ENCODE data around the gene MYO15B.

DNA sequence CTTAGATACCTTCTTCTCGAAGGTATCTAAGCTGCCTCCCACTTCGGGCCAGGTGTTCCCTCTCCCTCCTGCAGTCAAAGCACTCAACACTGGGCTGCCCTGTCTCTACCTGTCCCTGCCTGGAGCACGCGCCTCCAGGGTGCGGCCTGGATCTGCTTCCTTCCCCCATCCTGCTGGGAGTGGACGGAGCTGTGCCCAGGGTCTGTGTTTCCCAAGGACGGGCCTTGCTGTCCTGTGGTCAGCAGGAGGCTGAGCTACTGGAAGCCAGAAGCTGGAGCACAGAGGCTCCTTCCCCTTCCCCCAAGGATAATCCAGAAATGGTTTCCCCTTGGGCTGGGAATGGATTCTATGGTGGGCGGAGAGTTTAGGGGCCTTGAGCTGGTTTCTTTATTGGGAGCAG is 45.4 kb upstream of the MYO15B start:
- TF ChIP-seq, protein P1, sequence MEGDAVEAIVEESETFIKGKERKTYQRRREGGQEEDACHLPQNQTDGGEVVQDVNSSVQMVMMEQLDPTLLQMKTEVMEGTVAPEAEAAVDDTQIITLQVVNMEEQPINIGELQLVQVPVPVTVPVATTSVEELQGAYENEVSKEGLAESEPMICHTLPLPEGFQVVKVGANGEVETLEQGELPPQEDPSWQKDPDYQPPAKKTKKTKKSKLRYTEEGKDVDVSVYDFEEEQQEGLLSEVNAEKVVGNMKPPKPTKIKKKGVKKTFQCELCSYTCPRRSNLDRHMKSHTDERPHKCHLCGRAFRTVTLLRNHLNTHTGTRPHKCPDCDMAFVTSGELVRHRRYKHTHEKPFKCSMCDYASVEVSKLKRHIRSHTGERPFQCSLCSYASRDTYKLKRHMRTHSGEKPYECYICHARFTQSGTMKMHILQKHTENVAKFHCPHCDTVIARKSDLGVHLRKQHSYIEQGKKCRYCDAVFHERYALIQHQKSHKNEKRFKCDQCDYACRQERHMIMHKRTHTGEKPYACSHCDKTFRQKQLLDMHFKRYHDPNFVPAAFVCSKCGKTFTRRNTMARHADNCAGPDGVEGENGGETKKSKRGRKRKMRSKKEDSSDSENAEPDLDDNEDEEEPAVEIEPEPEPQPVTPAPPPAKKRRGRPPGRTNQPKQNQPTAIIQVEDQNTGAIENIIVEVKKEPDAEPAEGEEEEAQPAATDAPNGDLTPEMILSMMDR (conservative IDR thresholded peaks at IDR 0.05; ENCODE audit: low read depth, low read length): no peak
- TF ChIP-seq POLR2A (IDR thresholded peaks at IDR 0.05; ENCODE audit: low read depth, low read length) (no peak), RCOR1 (IDR thresholded peaks at IDR 0.05; ENCODE audit: insufficient replicate concordance, low read length) (no peak), CHD1 (IDR thresholded peaks at IDR 0.05; ENCODE audit: low read depth, low read length) (no peak), BHLHE40 (IDR thresholded peaks at IDR 0.05; ENCODE audit: low read depth, low read length) (no peak), CEBPB (IDR thresholded peaks at IDR 0.05; ENCODE audit: low read depth, low read length) (no peak), RAD21 (IDR thresholded peaks at IDR 0.05; ENCODE audit: low read length) (no peak)

Data from IMR-90 (cell line).